ENCODE results near the gene PLK2. TPM values are rescaled to one million over a fixed set of nuclear protein-coding genes. Genes with fewer than 3 reads are reported as not detected.

The PLK2 gene
- total and polyA plus RNA-seq, 2 of the 8 experiments (the other 6 are each of a cell fraction or from before 2014, with no cell fraction given), result 5.8 to 20.6 TPM

DNA sequence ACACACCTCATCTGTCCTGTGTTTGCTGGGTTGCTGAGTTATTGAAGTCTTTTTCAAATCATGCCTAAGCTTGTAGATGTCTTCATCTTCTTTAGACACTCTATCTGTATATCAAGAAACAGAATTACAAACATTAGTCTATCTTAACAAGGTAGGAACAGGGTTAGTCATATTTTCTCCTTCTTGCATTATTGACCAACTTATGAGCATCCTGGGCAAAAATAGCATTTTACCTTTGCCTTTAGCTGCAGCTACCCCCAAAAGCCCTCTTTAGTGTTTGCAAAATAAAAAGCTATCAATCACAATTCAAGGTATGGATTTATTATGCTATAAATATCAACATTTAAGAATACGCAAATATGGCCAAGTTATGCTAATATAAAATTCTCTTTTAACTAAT is 3.4 kb downstream of the PLK2 start (continued):
- no peak for TF ChIP-seq CHD7 (IDR thresholded peaks at IDR 0.05; ENCODE audit: insufficient replicate concordance, low read length)
- TF ChIP-seq KDM5A (IDR thresholded peaks at IDR 0.05; ENCODE audit: low read length), result no peak
- no peak for TF ChIP-seq GTF2F1 (IDR thresholded peaks at IDR 0.05; ENCODE audit: borderline replicate concordance, low read depth, low read length)
- no peak for TF ChIP-seq MAX (IDR thresholded peaks at IDR 0.05)
- TF ChIP-seq E2F6 (IDR thresholded peaks at IDR 0.05), result no peak
- TF ChIP-seq NANOG (IDR thresholded peaks at IDR 0.05; ENCODE audit: insufficient read depth, low read depth, low read length, poor library complexity, severe bottlenecking), result no peak
- TF ChIP-seq POLR2A (IDR thresholded peaks at IDR 0.05; ENCODE audit: control extremely low read depth in 1 of 2, low read depth in 2 of 2, low read length in 2 of 2), result no peak
- no peak for TF ChIP-seq YY1 (IDR thresholded peaks at IDR 0.05; ENCODE audit: low read depth, low read length)
- no peak for TF ChIP-seq KDM1A (IDR thresholded peaks at IDR 0.05; ENCODE audit: borderline replicate concordance, low read length)
- no peak for TF ChIP-seq BRCA1 (IDR thresholded peaks at IDR 0.05; ENCODE audit: low read depth, low read length)
